Loucy (cell line): ENCODE data around the gene ANTXRL.

Experiments
- EZH2phosphoT487 ChIP-seq: fragments of 200-600 bp; IDR thresholded peaks from 2 replicates; pipeline ENCODE4 v1.6.1; 2018; ENCODE audit warnings: antibody characterized with exemption, mild to moderate bottlenecking, moderate library complexity, borderline replicate concordance
- TF ChIP-seq, protein P1 (sequence below): fragments of 200-600 bp; sonication (generic); conservative IDR thresholded peaks from 2 replicates; pipeline ENCODE4 v1.5.1; 2014; ENCODE audit warnings: mild to moderate bottlenecking, antibody characterized with exemption, low read length

DNA sequence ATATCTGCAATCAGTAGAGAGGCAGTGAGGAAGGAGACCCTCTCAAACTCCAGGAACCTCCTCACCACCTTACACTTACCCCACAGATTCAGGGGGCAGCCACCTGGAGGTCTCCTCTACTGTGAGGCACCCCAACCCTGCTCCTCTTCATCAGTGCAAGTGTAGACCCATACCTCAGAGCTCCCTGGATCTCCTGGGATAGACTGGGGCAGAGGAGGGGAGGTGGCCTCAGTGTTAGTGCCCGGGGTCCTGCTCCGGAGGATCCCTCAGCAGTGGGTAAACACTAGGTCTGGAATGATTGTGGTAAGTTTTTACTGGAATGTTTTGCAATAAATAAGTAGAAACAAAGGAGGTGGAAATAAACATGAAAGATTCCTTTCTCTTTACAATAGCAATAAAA is 31.1 kb downstream of the ANTXRL start:
- TF ChIP-seq, protein P1, sequence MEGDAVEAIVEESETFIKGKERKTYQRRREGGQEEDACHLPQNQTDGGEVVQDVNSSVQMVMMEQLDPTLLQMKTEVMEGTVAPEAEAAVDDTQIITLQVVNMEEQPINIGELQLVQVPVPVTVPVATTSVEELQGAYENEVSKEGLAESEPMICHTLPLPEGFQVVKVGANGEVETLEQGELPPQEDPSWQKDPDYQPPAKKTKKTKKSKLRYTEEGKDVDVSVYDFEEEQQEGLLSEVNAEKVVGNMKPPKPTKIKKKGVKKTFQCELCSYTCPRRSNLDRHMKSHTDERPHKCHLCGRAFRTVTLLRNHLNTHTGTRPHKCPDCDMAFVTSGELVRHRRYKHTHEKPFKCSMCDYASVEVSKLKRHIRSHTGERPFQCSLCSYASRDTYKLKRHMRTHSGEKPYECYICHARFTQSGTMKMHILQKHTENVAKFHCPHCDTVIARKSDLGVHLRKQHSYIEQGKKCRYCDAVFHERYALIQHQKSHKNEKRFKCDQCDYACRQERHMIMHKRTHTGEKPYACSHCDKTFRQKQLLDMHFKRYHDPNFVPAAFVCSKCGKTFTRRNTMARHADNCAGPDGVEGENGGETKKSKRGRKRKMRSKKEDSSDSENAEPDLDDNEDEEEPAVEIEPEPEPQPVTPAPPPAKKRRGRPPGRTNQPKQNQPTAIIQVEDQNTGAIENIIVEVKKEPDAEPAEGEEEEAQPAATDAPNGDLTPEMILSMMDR = no peak
- no peak for TF ChIP-seq EZH2phosphoT487
